OCI-LY3 (cell line): ENCODE results near the gene UPP1.
"Not testable (repeated sequence)": the region's sequence is repeated elsewhere in the genome, so short reads cannot be mapped to it uniquely, and the experiment has no call there.

Experiments used
- H2AFZ ChIP-seq: fragments of 200-600, 300-600 bp; shearing (Covaris generic); 2 replicates; pipeline ENCODE4 v1.6.0; 2014; ENCODE audit warnings: antibody characterized with exemption, low read depth, low read length
- H3K27ac ChIP-seq: fragments of 200-600, 300-600 bp; sonication (generic); 2 replicates; pipeline ENCODE4 v1.5.1; 2014; ENCODE audit warnings: mild to moderate bottlenecking, low read length, moderate library complexity, mixed read lengths
- H3K27me3 ChIP-seq: fragments of 200-600, 300-600 bp; sonication (generic); 2 replicates; pipeline ENCODE4 v1.6.1; 2014; ENCODE audit warnings: low read depth, low read length, mixed read lengths
- H3K36me3 ChIP-seq: fragments of 200-600, 300-600 bp; sonication (generic); replicated peaks from 2 replicates; pipeline ENCODE3; 2014; ENCODE audit warnings: low read depth, low read length, mixed read lengths
- H3K4me1 ChIP-seq: fragments of 300-600, 200-600 bp; sonication (generic); 2 replicates; pipeline ENCODE4 v1.6.1; 2014; ENCODE audit warnings: low read length, mixed read lengths
- H3K4me2 ChIP-seq: fragments of 200-600, 300-600 bp; sonication (generic); 2 replicates; pipeline ENCODE4 v1.6.1; 2014; ENCODE audit warnings: low read length, mixed read lengths
- H3K4me3 ChIP-seq: fragments of 300-600, 200-600 bp; sonication (generic); 2 replicates; pipeline ENCODE4 v1.5.1; 2014; ENCODE audit warnings: antibody characterized with exemption, mild to moderate bottlenecking, low read length, moderate library complexity
- H3K79me2 ChIP-seq: fragments of 300-600, 200-600 bp; shearing (Covaris generic); 2 replicates; pipeline ENCODE4 v1.6.1; 2014; ENCODE audit warnings: mild to moderate bottlenecking, low read length, mixed read lengths
- H3K9ac ChIP-seq: fragments of 300-600, 200-600 bp; shearing (Covaris generic); 2 replicates; pipeline ENCODE4 v1.6.0; 2014; ENCODE audit warnings: mild to moderate bottlenecking, low read length, moderate library complexity
- H3K9me3 ChIP-seq: fragments of 200-600, 300-600 bp; shearing (Covaris generic); 2 replicates; pipeline ENCODE4 v1.6.1; 2014; ENCODE audit warnings: low read length, mixed read lengths; ENCODE audit not compliant: insufficient read depth
- H4K20me1 ChIP-seq: fragments of 200-600, 300-600 bp; sonication (generic); 2 replicates; pipeline ENCODE4 v1.6.1; 2016; ENCODE audit warnings: low read length, mixed read lengths; ENCODE audit not compliant: insufficient read depth
- EZH2phosphoT487 ChIP-seq: fragments of 200-600 bp; shearing (Covaris generic); IDR thresholded peaks from 2 replicates; pipeline ENCODE4 v1.6.1; 2018; ENCODE audit warnings: antibody characterized with exemption, mixed run types, low read depth
- TF ChIP-seq, protein P1 (sequence below): fragments of 200-600, 300-600 bp; sonication (generic); IDR thresholded peaks from 2 replicates; pipeline ENCODE4 v1.5.1; 2014; ENCODE audit warnings: antibody characterized with exemption, low read length, low read depth

UPP1 gene

GRCh38 chr7:48114589-48114988, 25.5 kb downstream of the UPP1 start:
- Histone ChIP-seq H3K27me3 (peaks cover 18% of the 10 kb centered on the region), H3K36me3 (no peaks in the 10 kb centered on the region), H3K9me3 (no peaks in the 10 kb centered on the region), H4K20me1 (no peaks in the 10 kb centered on the region), H3K4me1 (no peaks in the 10 kb centered on the region), H3K4me2 (no peak overlapping the region), H3K79me2 (no peaks in the 10 kb centered on the region), H3K27ac (no peak overlapping the region), H3K4me3 (no peak overlapping the region), H3K9ac (no peak overlapping the region), H2AFZ (no peak overlapping the region)
- TF ChIP-seq EZH2phosphoT487, result no peak
- TF ChIP-seq, protein P1, sequence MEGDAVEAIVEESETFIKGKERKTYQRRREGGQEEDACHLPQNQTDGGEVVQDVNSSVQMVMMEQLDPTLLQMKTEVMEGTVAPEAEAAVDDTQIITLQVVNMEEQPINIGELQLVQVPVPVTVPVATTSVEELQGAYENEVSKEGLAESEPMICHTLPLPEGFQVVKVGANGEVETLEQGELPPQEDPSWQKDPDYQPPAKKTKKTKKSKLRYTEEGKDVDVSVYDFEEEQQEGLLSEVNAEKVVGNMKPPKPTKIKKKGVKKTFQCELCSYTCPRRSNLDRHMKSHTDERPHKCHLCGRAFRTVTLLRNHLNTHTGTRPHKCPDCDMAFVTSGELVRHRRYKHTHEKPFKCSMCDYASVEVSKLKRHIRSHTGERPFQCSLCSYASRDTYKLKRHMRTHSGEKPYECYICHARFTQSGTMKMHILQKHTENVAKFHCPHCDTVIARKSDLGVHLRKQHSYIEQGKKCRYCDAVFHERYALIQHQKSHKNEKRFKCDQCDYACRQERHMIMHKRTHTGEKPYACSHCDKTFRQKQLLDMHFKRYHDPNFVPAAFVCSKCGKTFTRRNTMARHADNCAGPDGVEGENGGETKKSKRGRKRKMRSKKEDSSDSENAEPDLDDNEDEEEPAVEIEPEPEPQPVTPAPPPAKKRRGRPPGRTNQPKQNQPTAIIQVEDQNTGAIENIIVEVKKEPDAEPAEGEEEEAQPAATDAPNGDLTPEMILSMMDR, result no peak

DNA sequence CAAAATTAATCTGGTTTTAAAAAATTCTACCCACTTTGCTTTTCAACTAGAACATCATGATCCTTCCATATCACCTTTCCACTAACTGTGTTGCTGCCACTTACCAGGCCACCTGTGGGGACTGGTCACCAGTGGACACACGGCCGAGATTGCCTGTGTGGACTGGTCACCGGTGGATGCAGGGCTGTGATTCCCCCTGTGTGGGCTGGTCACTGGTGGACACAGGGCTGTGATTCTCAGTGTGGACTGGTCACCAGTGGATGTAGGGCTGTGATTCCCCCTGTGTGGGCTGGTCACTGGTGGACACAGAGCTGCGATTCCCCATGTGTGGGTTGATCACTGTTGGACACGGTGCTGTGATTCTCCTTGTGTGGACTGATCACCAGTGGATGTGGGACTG, 27.0 kb downstream of the UPP1 start:
- Histone ChIP-seq H3K4me1 (no peaks in the 10 kb centered on the region), H3K9ac (no peak overlapping the region), H3K4me2 (no peak overlapping the region), H3K9me3 (no peaks in the 10 kb centered on the region), H2AFZ (no peak overlapping the region), H3K79me2 (no peaks in the 10 kb centered on the region), H4K20me1 (no peaks in the 10 kb centered on the region), H3K27me3 (peaks cover 14% of the 10 kb centered on the region), H3K36me3 (no peaks in the 10 kb centered on the region), H3K4me3 (no peak overlapping the region), H3K27ac (no peak overlapping the region)
- TF ChIP-seq, protein P1, result no peak
- TF ChIP-seq EZH2phosphoT487, result no peak

DNA sequence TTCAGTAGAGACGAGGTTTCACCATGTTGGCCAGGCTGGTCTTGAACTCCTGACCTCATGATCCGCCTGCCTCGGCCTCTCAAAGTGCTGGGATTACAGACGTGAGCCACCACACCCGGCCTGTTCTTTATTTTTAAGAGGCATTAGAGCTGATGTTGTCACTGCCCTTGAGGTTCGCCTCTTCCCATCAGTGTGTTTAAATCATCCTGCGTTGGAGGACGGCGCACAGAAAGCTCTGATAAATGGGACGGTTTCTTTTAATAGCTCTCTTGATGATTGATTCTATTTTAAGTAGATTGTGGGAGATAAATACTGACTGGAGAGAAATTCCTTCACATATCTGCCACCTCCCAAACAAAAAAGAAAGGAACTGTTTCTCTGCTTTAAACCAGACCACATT, 29.0 kb downstream of the UPP1 start:
- no peak for TF ChIP-seq EZH2phosphoT487
- TF ChIP-seq, protein P1, result no peak
- H3K9ac ChIP-seq, result no peak overlapping the region

DNA sequence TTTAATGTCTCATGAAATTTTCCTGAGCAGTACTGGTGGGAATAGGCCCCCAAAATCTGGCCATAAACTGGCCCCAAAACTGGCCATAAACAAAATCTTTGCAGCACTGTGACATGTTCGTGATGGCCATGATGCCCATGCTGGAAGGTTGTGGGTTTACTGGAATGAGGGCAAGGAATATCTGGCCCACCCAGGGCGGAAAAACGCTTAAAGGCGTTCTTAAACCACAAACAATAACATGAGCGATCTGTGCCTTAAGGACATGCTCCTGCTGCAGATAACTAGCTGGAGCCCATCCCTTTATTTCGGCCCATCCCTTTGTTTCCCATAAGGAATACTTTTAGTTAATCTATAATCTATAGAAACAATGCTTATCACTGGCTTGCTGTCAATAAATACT, 31.5 kb downstream of the UPP1 start:
- not testable (repeated sequence) for H3K4me2 ChIP-seq, H3K79me2 ChIP-seq, H2AFZ ChIP-seq, H3K27me3 ChIP-seq, H3K36me3 ChIP-seq, H3K4me3 ChIP-seq, H4K20me1 ChIP-seq, H3K4me1 ChIP-seq, H3K9me3 ChIP-seq, H3K27ac ChIP-seq, H3K9ac ChIP-seq

More for the DNA sequence above, 29.0 kb downstream of the UPP1 start:
- no peak overlapping the region for H3K4me2 ChIP-seq
- no peaks in the 10 kb centered on the region for H3K9me3 ChIP-seq
- H3K27ac ChIP-seq, result no peak overlapping the region
- no peaks in the 10 kb centered on the region for H3K36me3 ChIP-seq
- H3K4me3 ChIP-seq, result no peak overlapping the region
- no peaks in the 10 kb centered on the region for H4K20me1 ChIP-seq
- H3K79me2 ChIP-seq, result no peaks in the 10 kb centered on the region
- H3K27me3 ChIP-seq, result 0 out of 2 replicates have a peak, but pooled peaks cover 4% of the 10 kb centered on the region
- no peaks in the 10 kb centered on the region for H3K4me1 ChIP-seq
- no peak overlapping the region for H2AFZ ChIP-seq

DNA sequence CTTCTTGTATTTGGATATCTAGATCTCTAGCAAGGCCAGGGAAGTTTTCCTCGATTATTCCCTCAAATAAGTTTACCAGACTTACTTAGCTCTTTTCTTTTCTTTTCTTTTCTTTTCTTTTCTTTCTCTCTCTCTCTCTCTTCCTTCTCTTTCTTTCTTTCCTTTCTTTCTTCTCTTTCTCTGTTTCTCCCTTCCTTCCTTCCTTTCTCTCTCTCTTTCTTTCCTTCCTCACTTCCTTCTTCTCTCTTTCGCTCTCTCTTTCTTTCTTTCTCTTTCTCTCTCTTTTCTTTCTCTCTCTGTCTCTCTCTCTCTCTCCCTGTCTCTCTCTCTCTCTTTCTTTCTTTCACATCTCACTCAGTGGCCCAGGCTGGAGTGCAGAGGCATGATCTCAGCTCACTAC, 37.0 kb downstream of the UPP1 start:
- no peak for TF ChIP-seq EZH2phosphoT487
- TF ChIP-seq, protein P1, result no peak
- Histone ChIP-seq H3K79me2 (no peaks in the 10 kb centered on the region), H2AFZ (no peak overlapping the region), H3K9me3 (no peaks in the 10 kb centered on the region), H3K9ac (no peak overlapping the region), H3K36me3 (no peaks in the 10 kb centered on the region), H3K4me1 (no peaks in the 10 kb centered on the region), H3K4me3 (no peak overlapping the region), H3K27me3 (peaks cover 4% of the 10 kb centered on the region; the same call in 1 of the 2 replicates), H3K4me2 (no peak overlapping the region), H4K20me1 (no peaks in the 10 kb centered on the region), H3K27ac (no peak overlapping the region)
